ENCODE results near the gene F12.

The F12 gene

GRCh38 chr5:177414481-177414880 lies 5.1 kb upstream of the F12 start:
- TF ChIP-seq CSDC2 (CRISPR knock-in tag; IDR thresholded peaks at IDR 0.05): no peak
- no peak for TF ChIP-seq OSR1 (CRISPR knock-in tag; IDR thresholded peaks at IDR 0.05)
- TF ChIP-seq ZC3H10 (CRISPR knock-in tag; IDR thresholded peaks at IDR 0.05): no peak
- TF ChIP-seq RARB (CRISPR knock-in tag; IDR thresholded peaks at IDR 0.05): no peak
- TF ChIP-seq PATZ1 (CRISPR knock-in tag; IDR thresholded peaks at IDR 0.05; ENCODE audit: borderline replicate concordance): no peak
- TF ChIP-seq CREB5 (CRISPR knock-in tag; IDR thresholded peaks at IDR 0.05; ENCODE audit: low read depth): no peak
- no peak for TF ChIP-seq ZFP3 (CRISPR knock-in tag; IDR thresholded peaks at IDR 0.05)
- no peak for TF ChIP-seq GLIS3 (CRISPR knock-in tag; IDR thresholded peaks at IDR 0.05)
- no peak for TF ChIP-seq ZNF70 (CRISPR knock-in tag; IDR thresholded peaks at IDR 0.05)
- no peak for TF ChIP-seq CSRNP3 (CRISPR knock-in tag; IDR thresholded peaks at IDR 0.05)
- TF ChIP-seq TOX (CRISPR knock-in tag; IDR thresholded peaks at IDR 0.05; ENCODE audit: borderline replicate concordance): no peak
- no peak for TF ChIP-seq SNAI2 (CRISPR knock-in tag; IDR thresholded peaks at IDR 0.05)
- TF ChIP-seq ESRRG (CRISPR knock-in tag; IDR thresholded peaks at IDR 0.05): no peak
- no peak for TF ChIP-seq BACH2 (CRISPR knock-in tag; IDR thresholded peaks at IDR 0.05; ENCODE audit: borderline replicate concordance)
- TF ChIP-seq ZNF8 (CRISPR knock-in tag; IDR thresholded peaks at IDR 0.05): no peak
- no peak for TF ChIP-seq ZNF565 (CRISPR knock-in tag; conservative IDR thresholded peaks at IDR 0.05; ENCODE audit: low read depth)
- no peak for TF ChIP-seq TCF4 (CRISPR knock-in tag; IDR thresholded peaks at IDR 0.05; ENCODE audit: borderline replicate concordance)
- ATAC-seq: no peak

GRCh38 chr5:177412603-177413233 lies 3.4 kb upstream of the F12 start:
- TF ChIP-seq RARB (CRISPR knock-in tag; IDR thresholded peaks at IDR 0.05) (no peak), ZNF70 (CRISPR knock-in tag; IDR thresholded peaks at IDR 0.05) (no peak), ZNF565 (CRISPR knock-in tag; conservative IDR thresholded peaks at IDR 0.05; ENCODE audit: low read depth) (no peak), ARNTL (CRISPR knock-in tag; IDR thresholded peaks at IDR 0.05; ENCODE audit: borderline replicate concordance, low read depth) (no peak), TCF4 (CRISPR knock-in tag; IDR thresholded peaks at IDR 0.05; ENCODE audit: borderline replicate concordance) (no peak), TSHZ2 (CRISPR knock-in tag; IDR thresholded peaks at IDR 0.05) (no peak), CSDC2 (CRISPR knock-in tag; IDR thresholded peaks at IDR 0.05) (no peak), ZNF8 (CRISPR knock-in tag; IDR thresholded peaks at IDR 0.05) (no peak), PATZ1 (CRISPR knock-in tag; IDR thresholded peaks at IDR 0.05; ENCODE audit: borderline replicate concordance) (no peak), ZFP30 (CRISPR knock-in tag; IDR thresholded peaks at IDR 0.05) (no peak), ISL1 (CRISPR knock-in tag; IDR thresholded peaks at IDR 0.05) (no peak), CSRNP3 (CRISPR knock-in tag; IDR thresholded peaks at IDR 0.05) (no peak), ZFP3 (CRISPR knock-in tag; IDR thresholded peaks at IDR 0.05) (no peak), SNAI2 (CRISPR knock-in tag; IDR thresholded peaks at IDR 0.05) (no peak), GLIS3 (CRISPR knock-in tag; IDR thresholded peaks at IDR 0.05) (no peak), OSR1 (CRISPR knock-in tag; IDR thresholded peaks at IDR 0.05) (no peak), PPARA (CRISPR knock-in tag; IDR thresholded peaks at IDR 0.05; ENCODE audit: borderline replicate concordance) (no peak)
- ATAC-seq: no peak

Data from SK-N-SH treated with all-trans-retinoic acid at 6 μM for 48 hours (cell line).